Ishikawa (cell line): ENCODE measurements around the gene FER.

Source experiments
- CEBPB ChIP-seq: IDR thresholded peaks from 2 replicates; pipeline ENCODE4 v1.6.1; 2012
- CREB1 ChIP-seq: IDR thresholded peaks from 2 replicates; pipeline ENCODE4 v1.6.1; 2012; ENCODE audit warnings: low read depth
- EGR1 ChIP-seq: IDR thresholded peaks from 2 replicates; pipeline ENCODE4 v1.6.1; 2012
- EP300 ChIP-seq: IDR thresholded peaks from 2 replicates; pipeline ENCODE4 v1.6.1; 2012; ENCODE audit warnings: borderline replicate concordance
- FOXM1 ChIP-seq: IDR thresholded peaks from 2 replicates; pipeline ENCODE4 v1.6.1; 2012; ENCODE audit warnings: low read depth, borderline replicate concordance
- MAX ChIP-seq: IDR thresholded peaks from 2 replicates; pipeline ENCODE4 v1.6.1; 2012
- NFIC ChIP-seq: IDR thresholded peaks from 2 replicates; pipeline ENCODE4 v1.6.1; 2012
- RAD21 ChIP-seq: IDR thresholded peaks from 2 replicates; pipeline ENCODE4 v1.6.1; 2012; ENCODE audit warnings: low read depth
- REST ChIP-seq: IDR thresholded peaks from 2 replicates; pipeline ENCODE4 v1.6.1; 2012; ENCODE audit warnings: low read depth, mild to moderate bottlenecking
- TAF1 ChIP-seq: IDR thresholded peaks from 2 replicates; pipeline ENCODE4 v1.6.1; 2012; ENCODE audit warnings: low read depth, mild to moderate bottlenecking
- TCF12 ChIP-seq: IDR thresholded peaks from 2 replicates; pipeline ENCODE4 v1.6.1; 2012; ENCODE audit warnings: low read depth
- TEAD4 ChIP-seq: IDR thresholded peaks from 2 replicates; pipeline ENCODE4 v1.6.1; 2012
- USF1 ChIP-seq: IDR thresholded peaks from 2 replicates; pipeline ENCODE4 v1.6.1; 2012
- YY1 ChIP-seq: IDR thresholded peaks from 2 replicates; pipeline ENCODE4 v1.6.1; 2012; ENCODE audit warnings: low read depth
- ZBTB7A ChIP-seq: IDR thresholded peaks from 2 replicates; pipeline ENCODE4 v1.6.1; 2012; ENCODE audit warnings: low read depth

The FER gene

GRCh38 chr5:108884736-108885135, 137.0 kb downstream of the FER start:
- no peak for TF ChIP-seq ZBTB7A
- no peak for TF ChIP-seq EGR1
- TF ChIP-seq REST, result no peak
- TF ChIP-seq TCF12, result no peak
- no peak for TF ChIP-seq USF1
- no peak for TF ChIP-seq TEAD4
- no peak for TF ChIP-seq EP300
- TF ChIP-seq CEBPB, result no peak
- no peak for TF ChIP-seq NFIC
- TF ChIP-seq RAD21, result no peak
- no peak for TF ChIP-seq TAF1

GRCh38 chr5:108898257-108898656, 150.6 kb downstream of the FER start:
- no peak for TF ChIP-seq MAX
- TF ChIP-seq YY1, result no peak
- no peak for TF ChIP-seq NFIC
- TF ChIP-seq EP300, result no peak
- no peak for TF ChIP-seq TEAD4
- TF ChIP-seq TAF1, result no peak
- no peak for TF ChIP-seq USF1

- TF ChIP-seq TCF12, result no peak
- TF ChIP-seq TEAD4, result no peak
- TF ChIP-seq CREB1, result no peak
- TF ChIP-seq FOXM1, result no peak
- no peak for TF ChIP-seq MAX
- TF ChIP-seq USF1, result no peak
- TF ChIP-seq EGR1, result no peak
- TF ChIP-seq RAD21, result no peak
- no peak for TF ChIP-seq NFIC
- TF ChIP-seq YY1, result no peak
- no peak for TF ChIP-seq CEBPB
- no peak for TF ChIP-seq ZBTB7A
- no peak for TF ChIP-seq REST
- no peak for TF ChIP-seq TAF1
- no peak for TF ChIP-seq EP300
These were observed 151.0 kb downstream of the FER start for GRCh38 chr5:108898707-108899106.

- TF ChIP-seq NFIC (no peak), MAX (no peak)
These were observed 153.0 kb downstream of the FER start for GRCh38 chr5:108900668-108901067.

GRCh38 chr5:108905805-108906204, 158.1 kb downstream of the FER start:
- no peak for TF ChIP-seq YY1
- TF ChIP-seq EP300, result no peak
- no peak for TF ChIP-seq FOXM1
- no peak for TF ChIP-seq TCF12
- no peak for TF ChIP-seq RAD21

- TF ChIP-seq TCF12, result no peak
- no peak for TF ChIP-seq RAD21
- TF ChIP-seq MAX, result no peak
- no peak for TF ChIP-seq REST
- TF ChIP-seq EGR1, result no peak
- no peak for TF ChIP-seq YY1
- no peak for TF ChIP-seq CREB1
- TF ChIP-seq EP300, result no peak
- TF ChIP-seq FOXM1, result no peak
- TF ChIP-seq TEAD4, result no peak
- no peak for TF ChIP-seq USF1
- no peak for TF ChIP-seq TAF1
- no peak for TF ChIP-seq ZBTB7A
- no peak for TF ChIP-seq NFIC
- TF ChIP-seq CEBPB, result no peak
These were observed 162.9 kb downstream of the FER start for GRCh38 chr5:108910627-108911026.
